ENCODE measurements around the gene NADSYN1.

NADSYN1 gene

GRCh38 chr11:71476926-71477640, 24.1 kb downstream of the NADSYN1 start:
- no peak overlapping the region for H3K4me2 ChIP-seq (ENCODE audit: insufficient read depth, low read length)
- 0 out of 2 replicates have a peak, but pooled peaks cover 10% of the 10 kb centered on the region for H4K20me1 ChIP-seq (ENCODE audit: insufficient read depth, low read length)
- H3K4me1 ChIP-seq (ENCODE audit: insufficient read depth, low read length): no peaks in the 10 kb centered on the region
- no peak overlapping the region for H3K27ac ChIP-seq (ENCODE audit: low read length)
- H3K27me3 ChIP-seq (ENCODE audit: insufficient read depth, low read length, poor library complexity): no peaks in the 10 kb centered on the region
- H3K9me3 ChIP-seq (ENCODE audit: insufficient read depth, low read length, severe bottlenecking): no peaks in the 10 kb centered on the region
- no peak overlapping the region for H3K4me3 ChIP-seq (ENCODE audit: low read depth in 1 of 2, low read length in 2 of 2)
- peaks cover 96% of the 10 kb centered on the region for H3K36me3 ChIP-seq (ENCODE audit: insufficient read depth, low read length)
- ATAC-seq (ENCODE audit: insufficient read depth, low read depth): no peak
- no peak for TF ChIP-seq EZH2 (IDR thresholded peaks at IDR 0.05; ENCODE audit: borderline replicate concordance, low read depth, low read length, severe bottlenecking)
- TF ChIP-seq CTCF (IDR thresholded peaks at IDR 0.05; ENCODE audit: borderline replicate concordance, extremely low read depth, low read length, poor library complexity, severe bottlenecking): no peak
- DNase-seq: no peak
- H3K9ac ChIP-seq (ENCODE audit: low read depth, low read length): no peak overlapping the region
- H3K79me2 ChIP-seq (ENCODE audit: insufficient read depth, low read length): no peaks in the 10 kb centered on the region
- no peak overlapping the region for H2AFZ ChIP-seq (ENCODE audit: low read depth, low read length)

DNA sequence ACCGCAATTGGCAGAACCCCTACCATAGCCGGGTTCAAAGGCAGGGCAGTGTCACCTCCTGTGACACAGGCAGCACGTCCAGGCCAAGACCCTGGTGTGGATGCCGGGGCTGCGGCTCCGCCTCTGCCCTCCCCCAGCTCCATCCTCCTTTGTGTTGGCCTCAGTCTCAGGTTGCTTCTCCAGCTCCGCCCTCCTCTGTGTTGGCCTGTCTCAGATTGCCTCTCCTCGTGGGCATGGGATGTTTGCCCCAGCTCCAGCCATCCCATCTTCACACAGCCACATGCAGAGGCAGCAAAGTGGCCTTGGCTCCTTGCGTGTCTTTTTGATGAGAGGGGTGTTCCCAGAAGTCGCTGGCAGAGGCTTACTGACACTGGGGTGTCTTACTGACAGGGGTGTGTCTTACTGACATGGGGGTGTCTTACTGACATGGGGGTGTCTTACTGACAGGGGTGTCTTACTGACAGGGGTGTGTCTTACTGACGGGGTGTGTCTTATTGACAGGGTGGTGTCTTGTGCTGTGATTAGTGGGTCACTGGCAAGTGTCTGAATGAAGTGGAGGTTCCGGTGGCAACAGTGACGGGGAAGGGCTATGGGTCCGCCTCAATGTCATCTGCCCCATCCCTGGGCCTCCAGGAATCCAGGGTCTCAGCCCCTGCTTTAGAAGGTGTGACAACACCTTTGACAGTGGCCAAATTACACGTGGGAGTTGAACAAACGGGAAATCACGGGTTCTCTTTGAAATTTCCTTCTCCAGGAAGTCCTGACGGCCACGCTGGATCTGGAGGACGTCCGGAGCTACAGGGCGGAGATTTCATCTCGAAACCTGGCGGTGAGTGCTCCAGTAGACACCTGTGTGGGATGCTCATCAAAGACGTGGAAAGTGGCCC, 24.9 kb downstream of the NADSYN1 start:
- Histone ChIP-seq H3K4me3 (ENCODE audit: low read depth in 1 of 2, low read length in 2 of 2) (no peak overlapping the region), H3K36me3 (ENCODE audit: insufficient read depth, low read length) (peaks cover 92% of the 10 kb centered on the region), H3K4me1 (ENCODE audit: insufficient read depth, low read length) (no peaks in the 10 kb centered on the region), H3K4me2 (ENCODE audit: insufficient read depth, low read length) (no peak overlapping the region), H3K79me2 (ENCODE audit: insufficient read depth, low read length) (no peaks in the 10 kb centered on the region), H4K20me1 (ENCODE audit: insufficient read depth, low read length) (peaks cover 11% of the 10 kb centered on the region; the same call in 1 of the 2 replicates), H3K27ac (ENCODE audit: low read length) (no peak overlapping the region), H3K9ac (ENCODE audit: low read depth, low read length) (no peak overlapping the region), H3K9me3 (ENCODE audit: insufficient read depth, low read length, severe bottlenecking) (no peaks in the 10 kb centered on the region), H3K27me3 (ENCODE audit: insufficient read depth, low read length, poor library complexity) (no peaks in the 10 kb centered on the region), H2AFZ (ENCODE audit: low read depth, low read length) (no peak overlapping the region)
- ATAC-seq (ENCODE audit: insufficient read depth, low read depth): no peak
- DNase-seq: no peak
- no peak for TF ChIP-seq EZH2 (IDR thresholded peaks at IDR 0.05; ENCODE audit: borderline replicate concordance, low read depth, low read length, severe bottlenecking)

DNA sequence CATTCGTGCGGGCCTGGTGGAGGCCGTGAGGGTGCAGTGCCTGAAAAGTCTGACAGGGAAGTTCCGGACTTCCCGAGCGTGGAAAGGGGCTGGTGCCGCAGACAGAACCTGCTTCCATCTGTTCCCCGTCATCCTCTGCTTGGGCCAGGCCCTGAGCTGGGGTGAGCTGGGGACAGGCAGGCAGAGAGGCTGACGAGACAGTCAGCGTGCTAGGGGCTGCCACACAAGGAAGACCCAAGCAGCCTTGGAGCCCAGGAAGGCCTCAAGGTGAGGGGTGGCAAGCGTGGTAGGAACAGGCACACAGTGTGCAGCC, 25.5 kb downstream of the NADSYN1 start:
- H3K4me1 ChIP-seq (ENCODE audit: insufficient read depth, low read length): no peaks in the 10 kb centered on the region
- no peak overlapping the region for H2AFZ ChIP-seq (ENCODE audit: low read depth, low read length)
- TF ChIP-seq CTCF (IDR thresholded peaks at IDR 0.05; ENCODE audit: borderline replicate concordance, extremely low read depth, low read length, poor library complexity, severe bottlenecking) (no peak), EZH2 (IDR thresholded peaks at IDR 0.05; ENCODE audit: borderline replicate concordance, low read depth, low read length, severe bottlenecking) (no peak)
- no peaks in the 10 kb centered on the region for H3K27me3 ChIP-seq (ENCODE audit: insufficient read depth, low read length, poor library complexity)
- H3K36me3 ChIP-seq (ENCODE audit: insufficient read depth, low read length): peaks cover 92% of the 10 kb centered on the region
- ATAC-seq (ENCODE audit: insufficient read depth, low read depth): no peak
- no peak overlapping the region for H3K4me2 ChIP-seq (ENCODE audit: insufficient read depth, low read length)
- no peak overlapping the region for H3K27ac ChIP-seq (ENCODE audit: low read length)
- H4K20me1 ChIP-seq (ENCODE audit: insufficient read depth, low read length): peaks cover 11% of the 10 kb centered on the region; the same call in 1 of the 2 replicates
- H3K9me3 ChIP-seq (ENCODE audit: insufficient read depth, low read length, severe bottlenecking): no peaks in the 10 kb centered on the region
- H3K9ac ChIP-seq (ENCODE audit: low read depth, low read length): no peak overlapping the region
- H3K4me3 ChIP-seq (ENCODE audit: low read depth in 1 of 2, low read length in 2 of 2): no peak overlapping the region
- no peaks in the 10 kb centered on the region for H3K79me2 ChIP-seq (ENCODE audit: insufficient read depth, low read length)
- no peak for DNase-seq

Data from DND-41 (cell line).